ENCODE results near the gene TYMP.

The TYMP gene, protein sequence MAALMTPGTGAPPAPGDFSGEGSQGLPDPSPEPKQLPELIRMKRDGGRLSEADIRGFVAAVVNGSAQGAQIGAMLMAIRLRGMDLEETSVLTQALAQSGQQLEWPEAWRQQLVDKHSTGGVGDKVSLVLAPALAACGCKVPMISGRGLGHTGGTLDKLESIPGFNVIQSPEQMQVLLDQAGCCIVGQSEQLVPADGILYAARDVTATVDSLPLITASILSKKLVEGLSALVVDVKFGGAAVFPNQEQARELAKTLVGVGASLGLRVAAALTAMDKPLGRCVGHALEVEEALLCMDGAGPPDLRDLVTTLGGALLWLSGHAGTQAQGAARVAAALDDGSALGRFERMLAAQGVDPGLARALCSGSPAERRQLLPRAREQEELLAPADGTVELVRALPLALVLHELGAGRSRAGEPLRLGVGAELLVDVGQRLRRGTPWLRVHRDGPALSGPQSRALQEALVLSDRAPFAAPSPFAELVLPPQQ

DNA sequence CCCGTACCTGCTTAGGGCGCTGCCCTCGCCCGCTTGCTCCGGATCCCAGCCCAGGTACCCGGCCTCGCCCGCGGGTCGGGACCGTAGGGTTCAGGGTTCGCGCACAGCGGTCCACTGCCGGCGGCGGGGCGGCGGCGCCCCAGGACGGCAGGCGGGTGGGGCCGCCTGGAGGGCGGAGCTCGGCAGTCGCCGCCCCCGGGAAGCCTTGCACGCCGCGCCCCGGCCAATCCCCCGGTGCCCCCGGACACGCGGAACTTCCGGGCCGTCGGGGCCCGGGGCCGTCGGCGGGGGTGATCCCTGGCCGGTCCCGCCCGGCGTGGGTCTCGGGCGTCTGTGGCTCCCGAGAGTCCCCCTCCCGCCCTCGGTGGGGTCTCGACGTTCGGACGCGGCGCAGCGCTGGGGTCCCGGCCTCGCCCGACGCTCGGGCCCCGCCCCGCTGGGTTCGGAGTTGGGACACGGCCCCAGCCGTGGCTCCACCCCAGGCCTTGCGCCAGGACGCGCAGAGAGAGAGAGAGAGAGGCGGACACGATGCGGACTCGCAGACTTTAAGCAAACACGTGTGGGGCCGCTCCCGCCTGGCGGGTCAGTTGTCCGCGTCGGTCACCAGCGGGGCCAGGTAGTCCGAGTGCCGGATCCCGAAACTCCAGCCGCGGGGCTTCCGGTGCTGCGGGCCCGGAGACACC, at the start of gene TYMP:
TSS of gene TYMP (minus strand) at position 116 of the 683 bp plus-strand sequence. CDS start 303 bp downstream, outside the sequence.
- peak; percentile 54 for DNase-seq

DNA sequence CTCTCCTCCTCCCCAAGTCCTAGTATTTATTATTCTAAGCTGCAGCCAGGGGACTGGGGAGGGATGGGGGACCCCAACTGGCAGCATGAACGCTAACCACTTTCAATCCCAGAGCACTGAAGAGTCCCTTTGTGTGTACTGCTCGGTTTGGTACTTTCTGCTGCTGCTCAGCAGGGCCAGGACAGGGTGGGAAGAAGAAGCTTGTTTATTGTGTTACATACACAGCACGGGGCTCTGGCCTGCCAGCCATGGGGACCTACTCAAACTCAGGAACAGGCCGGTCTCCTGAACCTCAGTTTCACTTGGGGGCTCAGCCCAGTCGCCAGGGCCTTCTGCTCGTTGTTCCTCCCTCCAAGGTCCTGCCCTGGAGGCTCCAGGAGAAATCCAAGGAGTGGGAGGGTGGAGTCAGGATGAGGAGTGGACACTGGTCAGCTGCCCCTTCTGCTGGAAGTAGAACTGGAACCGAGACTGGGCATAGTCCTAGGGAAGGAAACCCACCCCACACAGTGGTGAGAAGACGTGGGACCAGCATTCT, 49.0 kb upstream of the TYMP start:
- DNase-seq = no peak

DNA sequence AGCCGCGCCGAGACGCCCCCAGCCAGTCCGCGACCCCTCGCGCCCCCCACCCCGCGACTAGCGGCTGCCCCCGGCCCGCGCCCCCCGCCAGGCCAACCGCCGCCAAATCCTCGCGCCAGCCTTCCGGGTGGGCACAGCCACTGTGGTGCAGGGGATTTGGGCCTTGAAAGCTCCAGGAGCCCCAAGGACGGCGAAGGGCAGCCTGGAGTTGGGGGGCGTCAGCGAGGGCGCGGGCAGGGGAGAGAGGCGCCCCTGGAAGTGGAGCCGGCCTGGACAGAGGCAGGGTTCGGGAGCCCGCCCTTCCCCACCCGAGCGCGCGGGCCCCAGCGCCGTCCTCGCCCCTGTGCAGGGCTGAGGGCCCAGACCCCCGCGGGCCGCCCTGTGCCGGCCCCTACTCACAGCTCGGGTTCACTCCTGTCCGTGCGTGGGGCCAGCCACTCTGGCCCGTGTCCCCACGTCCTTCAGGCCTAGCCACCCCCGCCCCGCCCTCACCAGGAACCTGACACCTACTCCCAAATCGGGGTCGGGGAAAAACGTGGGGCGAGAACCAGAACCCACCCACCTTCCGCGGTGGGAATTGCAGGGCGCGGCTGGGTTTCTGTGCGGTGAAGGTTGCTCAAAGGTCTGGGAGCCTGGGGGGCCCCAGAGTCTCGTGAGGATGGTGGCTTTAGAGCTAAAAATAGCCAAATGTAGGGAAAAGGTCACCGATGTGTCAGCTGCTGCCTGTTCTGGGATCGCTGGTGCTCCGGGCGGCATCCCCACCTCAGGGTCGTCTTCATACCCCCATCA, 48.4 kb upstream of the TYMP start, which contains the start of gene CPT1B:
TSS of gene CPT1B (minus strand) at position 441 of the 789 bp plus-strand sequence. CDS start 512 bp downstream, outside the sequence.
- no peak for DNase-seq

DNA sequence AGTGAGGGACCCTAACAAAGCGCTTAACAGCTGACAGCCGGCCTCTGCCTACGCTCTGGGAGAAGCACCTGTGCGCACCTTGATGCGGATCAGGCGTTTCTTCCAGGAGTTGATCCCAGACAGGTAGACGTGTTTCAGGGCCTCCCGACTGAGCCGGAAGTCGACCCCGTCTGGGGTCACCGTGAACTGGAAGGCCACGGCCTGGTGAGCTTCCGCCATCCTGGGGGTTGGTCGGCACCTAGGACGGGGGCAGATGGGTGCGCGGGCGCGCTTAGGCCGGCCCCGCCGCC, 47.8 kb upstream of the TYMP start:
- no peak for DNase-seq

DNA sequence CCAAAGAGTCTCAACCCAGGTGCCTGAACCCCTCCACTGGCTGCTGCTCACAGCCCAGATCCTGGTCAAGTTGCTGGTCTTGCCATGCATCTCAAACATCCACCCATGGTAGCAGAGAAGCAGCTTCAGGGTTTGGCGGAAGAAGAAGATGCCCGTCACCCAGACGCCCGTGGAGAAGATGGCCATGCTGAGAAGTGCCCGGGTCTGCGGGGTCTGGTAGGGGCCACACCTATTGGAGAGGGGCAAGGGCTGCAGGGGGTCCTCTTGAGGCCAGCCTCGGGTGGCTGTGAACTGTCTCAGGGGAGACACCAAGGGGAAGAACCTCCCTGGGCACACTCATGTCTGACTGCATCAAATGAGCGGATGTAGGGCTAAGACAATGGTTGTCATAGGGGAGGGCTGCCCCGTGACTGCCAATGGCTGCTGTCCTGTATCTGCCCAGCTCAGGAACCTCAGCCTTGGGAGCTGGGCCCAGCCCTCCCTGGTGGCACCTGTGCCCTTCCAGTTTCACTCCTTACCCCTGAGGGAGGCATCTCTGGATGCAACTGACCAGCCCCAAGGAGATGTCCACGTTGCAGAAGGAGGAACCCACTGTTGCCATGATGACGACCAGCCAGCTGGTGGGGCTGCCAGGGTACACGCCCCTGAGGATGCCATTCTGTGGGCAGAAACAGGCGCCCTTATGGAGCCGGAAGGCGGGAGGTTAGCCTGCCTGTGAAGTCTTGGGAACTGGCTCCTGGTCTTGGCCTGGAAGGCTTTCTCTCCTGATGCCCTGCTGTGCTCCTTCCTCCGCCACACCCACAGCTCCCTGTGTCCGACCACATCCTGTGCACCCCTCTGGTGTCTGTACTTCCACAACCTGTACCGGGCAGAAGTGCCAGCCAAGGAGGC, 47.2 kb upstream of the TYMP start:
- DNase-seq = no peak

DNA sequence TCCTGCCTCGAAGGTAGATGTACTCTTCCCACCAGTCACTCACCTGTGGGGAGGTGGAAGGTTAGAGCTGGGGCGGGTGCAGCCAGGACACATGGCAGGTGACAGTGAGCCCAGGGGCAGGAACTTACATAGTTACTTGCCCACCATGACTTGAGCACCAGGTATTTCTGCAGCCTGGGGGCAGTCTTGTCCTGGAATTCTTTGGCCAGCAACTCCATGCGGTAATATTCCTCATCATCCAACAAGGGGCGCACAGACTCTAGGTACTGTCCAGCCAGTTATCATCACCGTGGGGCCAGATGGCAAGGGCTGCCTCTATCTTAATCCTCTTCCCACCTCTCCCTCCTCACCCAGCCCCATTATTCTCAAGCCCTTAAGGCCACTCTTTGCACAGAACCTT, 46.3 kb upstream of the TYMP start:
- DNase-seq = no peak

DNA sequence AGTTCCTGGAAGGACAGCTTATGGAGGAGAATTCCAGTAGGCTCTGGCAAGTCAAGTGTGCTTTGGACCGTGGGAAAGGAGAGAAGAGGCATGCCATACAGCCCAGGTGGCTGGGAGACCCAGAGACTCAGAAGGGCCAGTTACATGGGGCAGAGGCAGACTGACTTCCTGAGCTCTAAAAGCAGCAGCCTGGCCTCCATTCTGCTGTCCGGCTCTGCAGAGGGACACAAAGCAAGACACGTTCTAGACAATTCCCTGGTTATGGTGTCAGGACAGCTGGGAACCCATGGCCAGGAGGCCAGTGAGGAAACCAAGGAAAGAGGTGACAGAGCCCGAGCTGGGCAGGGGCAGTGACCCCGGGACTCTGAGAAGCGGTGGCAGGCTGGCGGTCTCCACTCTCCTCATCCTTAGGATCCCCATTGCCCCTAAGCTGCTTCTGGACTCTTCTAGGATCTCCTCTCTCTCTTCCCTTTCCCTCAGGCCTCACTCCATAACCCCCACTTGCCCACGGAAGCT, 45.7 kb upstream of the TYMP start:
- DNase-seq = no peak

DNA sequence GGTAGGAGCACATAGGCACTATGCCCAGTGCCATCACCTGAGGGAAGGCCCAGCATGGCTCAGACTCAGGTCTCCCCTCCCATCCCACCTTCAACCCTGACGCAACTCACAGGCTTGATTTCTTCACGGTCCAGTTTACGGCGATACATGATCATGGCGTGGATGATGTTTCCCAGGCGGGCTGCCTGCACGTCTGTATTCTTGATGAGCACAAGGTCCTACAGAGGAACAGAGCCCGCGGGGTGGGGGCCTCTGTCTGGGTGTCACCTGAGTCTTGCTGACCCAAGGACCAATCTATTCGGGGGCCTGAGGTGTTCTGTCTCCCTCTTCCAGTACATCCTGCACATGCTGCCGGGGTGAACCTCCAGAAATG, 44.6 kb upstream of the TYMP start:
- no peak for DNase-seq

DNA sequence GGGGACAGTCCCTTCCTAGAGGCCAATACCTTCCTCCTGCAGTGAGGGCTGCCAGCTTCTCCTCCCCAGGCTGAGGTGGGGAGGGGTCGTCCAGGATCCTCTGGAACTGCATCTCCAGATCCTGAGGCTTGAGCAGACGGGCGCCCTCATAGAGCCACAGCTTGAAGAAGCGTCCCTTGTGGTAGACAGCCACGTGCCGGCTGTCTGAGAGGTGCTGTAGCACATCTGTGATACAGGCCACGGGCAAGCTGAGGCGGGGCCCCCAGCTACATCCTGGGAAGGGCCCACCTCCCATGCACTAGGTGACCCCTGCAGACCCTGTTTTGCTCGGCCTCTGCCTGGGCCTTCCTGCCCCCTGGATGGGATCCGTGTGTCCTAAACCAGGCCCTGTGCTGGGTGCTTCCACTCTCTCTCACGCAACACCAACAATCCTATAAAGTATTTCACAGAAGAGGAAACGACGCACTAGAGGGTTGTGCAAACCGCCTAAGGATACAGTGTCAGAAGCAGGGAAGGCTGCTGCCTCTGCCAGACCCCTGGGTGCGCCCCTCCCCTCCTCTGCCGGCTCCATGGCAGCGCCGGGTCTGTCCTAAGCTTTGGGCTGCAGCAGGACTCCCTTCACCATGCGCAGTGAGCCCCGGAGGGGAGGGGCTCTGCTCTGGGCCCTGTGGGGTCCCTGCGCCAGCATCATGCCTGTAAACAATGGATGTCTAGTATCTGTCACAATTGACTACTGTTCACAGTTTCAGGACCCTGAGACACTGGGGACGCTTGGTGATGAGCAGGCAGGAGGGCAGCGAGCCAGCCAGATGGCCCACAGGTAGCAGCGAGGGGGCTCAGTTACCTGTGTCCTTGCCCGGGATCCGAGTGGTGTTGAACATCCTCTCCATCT, 43.9 kb upstream of the TYMP start:
- DNase-seq = no peak

DNA sequence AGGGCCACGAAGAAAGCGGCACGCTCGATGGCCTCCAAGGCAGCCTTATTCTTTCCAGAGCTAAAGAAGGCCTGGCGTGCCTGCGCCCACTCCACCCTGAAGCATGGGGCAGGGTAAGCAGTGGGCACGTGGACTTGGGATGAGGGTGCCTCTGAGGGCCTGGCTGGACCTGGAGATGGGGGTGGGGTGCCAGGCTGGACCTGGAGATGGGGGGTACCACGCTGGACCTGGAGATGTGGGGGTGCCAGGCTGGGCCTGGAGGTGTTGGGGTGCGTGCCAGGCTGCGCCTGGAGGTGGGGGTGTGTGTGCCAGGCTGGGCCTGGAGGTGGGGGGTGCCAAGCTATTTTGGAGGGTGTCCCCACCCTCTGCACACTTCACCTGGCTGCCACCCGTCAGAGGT, 43.2 kb upstream of the TYMP start:
- DNase-seq = no peak

DNA sequence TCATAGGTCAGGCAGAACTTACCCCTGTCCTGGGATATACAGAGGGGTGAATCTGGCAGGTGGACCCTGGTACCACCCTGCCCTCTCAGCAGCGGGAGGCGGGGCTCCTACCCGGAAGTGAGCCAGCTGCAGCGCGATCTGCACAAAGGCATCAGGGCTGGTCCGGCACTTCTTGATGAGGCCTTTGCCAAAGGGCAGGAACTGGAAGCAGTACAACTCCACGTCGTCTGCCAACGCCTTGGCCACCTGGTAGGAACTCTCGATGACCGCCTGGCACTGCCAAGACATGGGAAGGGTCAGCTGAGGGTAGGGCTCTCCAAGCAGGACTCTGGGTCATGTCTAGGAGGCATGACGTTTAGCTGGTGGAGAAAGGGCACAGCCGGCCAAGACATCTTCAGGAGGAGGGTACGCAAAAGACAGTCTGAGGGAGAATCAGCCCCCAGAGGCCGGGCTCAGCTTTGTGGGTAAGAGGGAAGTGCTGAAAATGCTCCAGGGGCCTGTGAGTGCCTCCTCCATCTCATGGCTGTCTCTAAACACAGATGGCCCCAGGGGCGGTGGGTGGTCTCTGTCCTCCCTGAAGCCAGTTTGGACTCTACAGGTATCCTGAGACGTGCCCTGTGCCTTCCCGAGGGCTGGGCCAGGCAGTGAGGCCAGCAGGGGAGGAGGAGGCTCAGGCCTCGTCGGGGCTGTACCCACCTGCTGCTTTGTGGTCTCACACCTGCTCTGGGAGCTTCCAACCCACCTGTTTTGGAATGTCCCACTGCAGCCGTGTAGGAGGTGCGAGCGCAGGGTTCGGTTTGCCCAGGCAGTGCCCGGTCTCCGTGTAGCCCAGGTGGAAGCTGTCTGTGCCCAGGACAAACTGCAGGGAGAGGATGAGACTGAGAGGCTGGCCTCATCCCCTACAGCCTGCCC, 41.7 kb upstream of the TYMP start:
- no peak for DNase-seq

DNA sequence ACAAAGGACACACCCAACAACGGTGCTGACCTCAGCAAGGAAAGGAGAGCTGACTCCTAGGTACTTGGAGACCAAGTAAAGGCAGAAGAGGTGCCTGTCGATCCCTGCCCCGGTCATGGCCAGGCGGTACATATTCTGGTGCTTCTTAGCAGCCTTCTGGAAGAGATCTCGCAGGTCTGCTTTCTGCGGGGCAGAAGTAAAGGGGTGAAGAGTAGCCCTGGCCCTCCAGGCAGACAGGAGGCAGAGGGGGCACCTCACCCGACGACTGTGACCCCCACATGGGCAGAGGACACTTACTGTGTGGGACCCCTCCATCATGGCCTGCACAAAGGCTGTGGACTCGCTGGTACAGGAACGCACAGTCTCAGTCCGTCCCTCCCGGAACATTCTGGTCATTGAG, 41.0 kb upstream of the TYMP start:
- DNase-seq = no peak

DNA sequence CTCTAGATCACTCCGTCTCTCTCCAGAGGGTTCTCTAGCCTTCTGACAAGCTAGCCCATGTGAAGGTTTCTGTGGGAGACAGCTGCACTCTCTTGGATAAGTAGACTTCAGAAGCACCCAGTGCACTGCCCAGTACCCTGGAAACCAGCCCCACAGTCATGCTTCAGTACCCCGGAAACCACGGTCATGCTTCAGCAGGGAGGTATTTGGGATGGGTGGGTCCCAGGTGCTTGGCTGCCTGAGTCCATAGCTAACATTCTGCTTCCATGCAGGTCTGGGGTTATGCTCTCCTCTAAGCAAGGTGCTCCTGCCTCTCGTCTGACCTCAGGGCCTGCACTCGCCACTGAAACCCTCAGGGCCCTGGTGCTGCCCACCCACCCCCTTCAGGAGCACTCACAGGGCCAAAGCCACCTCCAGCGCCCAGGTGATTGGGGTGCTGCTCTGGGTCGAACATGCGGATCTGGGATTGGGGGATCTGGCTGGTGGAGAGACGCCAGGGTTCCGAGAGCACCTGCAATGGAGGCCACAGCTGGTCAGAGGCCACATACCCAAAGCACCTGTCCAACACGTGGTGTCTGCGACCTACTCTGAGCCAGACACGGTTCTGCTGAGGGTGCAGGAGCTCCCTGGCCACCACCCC, 40.2 kb upstream of the TYMP start:
- DNase-seq = no peak

DNA sequence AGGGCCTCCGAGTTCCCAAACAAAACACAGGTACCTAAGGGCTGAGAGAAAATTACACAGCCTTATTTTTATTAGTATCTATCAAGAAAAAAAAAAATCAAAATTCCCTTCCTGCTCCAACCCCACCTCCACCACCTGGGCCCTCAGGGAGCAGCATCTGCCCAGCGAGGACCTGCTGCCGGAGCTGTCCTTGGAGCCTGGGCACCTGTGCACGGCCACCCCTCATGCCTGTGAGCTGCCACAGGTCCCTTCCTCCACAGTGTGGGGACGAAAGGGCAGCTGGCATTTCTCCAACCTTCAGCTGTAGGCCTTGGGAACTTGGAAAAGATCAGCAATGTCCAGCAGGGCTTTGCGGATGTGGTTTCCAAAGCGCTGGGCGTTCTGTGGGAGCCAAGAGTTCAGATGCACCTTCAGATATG, 39.2 kb upstream of the TYMP start:
- DNase-seq = no peak

DNA sequence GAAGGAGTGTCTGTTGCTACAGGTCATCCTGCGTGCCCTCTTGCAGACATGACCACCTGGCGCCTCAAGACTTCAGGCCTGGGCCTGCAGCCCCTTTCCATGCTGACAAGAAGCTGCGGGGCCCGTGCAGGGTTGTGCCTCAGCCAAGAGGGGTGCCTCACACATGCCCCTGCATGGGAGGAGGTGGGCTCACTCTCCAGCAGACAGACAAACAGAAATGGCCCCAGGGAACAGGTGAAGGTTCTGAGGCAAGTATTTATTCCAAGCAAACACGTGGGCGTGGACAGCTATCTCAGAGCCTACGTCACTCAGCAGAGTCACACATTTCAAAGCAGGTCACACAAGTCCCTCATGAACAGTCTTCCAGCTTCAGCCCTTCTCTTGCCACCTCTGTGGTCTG, 38.8 kb upstream of the TYMP start:
- DNase-seq = no peak

DNA sequence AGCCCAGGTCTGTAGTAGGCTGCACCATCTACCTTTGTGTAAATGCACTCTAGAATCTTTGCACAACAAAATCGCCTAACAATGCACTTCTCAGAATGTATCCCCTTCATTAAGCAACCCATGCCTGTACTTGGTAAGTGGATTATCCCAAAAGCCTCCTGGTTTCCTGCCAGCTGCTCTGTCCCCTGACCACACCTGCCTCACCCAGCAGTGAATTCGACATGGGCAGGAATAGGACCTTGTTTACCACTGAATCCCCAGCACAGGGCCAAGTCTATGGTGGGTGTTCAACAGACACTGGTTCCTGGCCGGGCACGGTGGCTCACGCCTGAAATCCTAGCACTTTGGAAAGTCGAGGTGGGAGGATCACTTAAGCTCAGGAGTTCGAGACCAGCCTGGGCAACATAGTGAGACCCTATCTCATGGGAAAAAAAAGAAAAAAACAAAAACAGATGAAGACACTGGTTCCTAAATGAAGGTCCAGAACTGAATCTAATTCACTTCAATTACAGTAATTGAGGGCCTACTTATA, 38.0 kb upstream of the TYMP start:
- no peak for DNase-seq

DNA sequence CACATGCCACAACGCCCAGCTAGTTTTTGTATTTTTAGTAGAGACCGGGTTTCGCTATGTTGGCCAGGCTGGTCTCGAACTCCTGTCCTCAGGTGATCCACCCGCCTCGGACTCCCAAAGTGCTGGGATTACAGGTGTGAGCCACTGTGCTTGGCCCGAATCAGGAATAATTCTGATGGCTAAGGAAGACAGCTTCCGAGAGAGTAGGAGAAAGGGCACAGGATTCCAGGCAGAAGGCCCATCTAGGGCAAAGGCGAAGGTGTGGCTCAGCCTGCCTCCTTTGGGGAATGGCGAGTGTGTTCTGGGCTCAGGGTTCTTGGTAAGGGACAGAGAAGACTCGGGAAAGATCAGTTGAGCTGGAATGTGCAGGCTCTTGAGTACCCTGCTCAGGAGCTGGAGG, 34.5 kb upstream of the TYMP start:
- DNase-seq = no peak

DNA sequence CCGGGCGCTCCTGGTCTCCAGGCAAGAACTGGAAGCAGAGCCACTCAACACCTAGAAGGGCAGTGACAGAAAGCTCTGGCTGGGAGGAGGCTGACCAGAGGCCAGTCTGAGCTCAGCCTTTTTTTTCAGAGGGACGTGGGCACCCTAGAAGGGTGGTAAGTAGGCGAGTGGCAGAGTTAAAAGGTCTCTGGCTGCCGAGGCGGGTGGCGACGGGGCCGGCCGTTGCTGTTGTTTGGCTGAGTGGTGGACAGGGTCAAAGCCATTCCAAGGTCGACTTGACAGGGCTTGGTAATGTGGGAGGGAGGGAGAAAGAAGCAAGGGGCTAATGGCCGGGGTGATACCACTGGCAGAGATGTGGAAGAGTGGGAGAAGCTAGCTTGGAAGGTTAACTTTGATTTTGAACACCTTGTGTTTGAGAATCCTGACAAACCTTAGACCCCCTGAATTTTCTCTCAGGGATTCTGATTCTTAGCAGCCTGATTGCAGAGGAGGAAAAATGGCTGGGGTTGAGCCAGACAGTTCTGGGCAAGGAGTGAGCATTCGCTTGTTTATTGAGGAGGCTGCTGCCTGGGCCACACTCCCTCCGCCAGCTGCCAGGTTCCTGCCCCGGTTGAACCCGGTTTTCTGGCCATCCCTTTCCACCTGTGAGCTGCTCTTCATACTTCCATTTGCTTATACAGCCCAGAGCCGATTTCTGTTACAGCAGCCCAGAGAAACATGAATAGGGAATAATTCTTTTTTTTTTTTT, 33.8 kb upstream of the TYMP start:
- DNase-seq = no peak
